GM18502 (cell line): ENCODE results near the gene ABHD2.
"Not testable (repeated sequence)": the region's sequence is repeated elsewhere in the genome, so short reads cannot be mapped to it uniquely, and the experiment has no call there.

Experiments used
- ATAC-seq: cut with Tn5 transposase; IDR thresholded peaks from one replicate; pipeline ENCODE4 v1.9.1; 2021; ENCODE audit warnings: mild to moderate bottlenecking; ENCODE audit not compliant: unreplicated experiment, poor library complexity

Gene ABHD2

GRCh38 chr15:89117790-89118189 is 29.5 kb downstream of the ABHD2 start:
- ATAC-seq: no peak

DNA sequence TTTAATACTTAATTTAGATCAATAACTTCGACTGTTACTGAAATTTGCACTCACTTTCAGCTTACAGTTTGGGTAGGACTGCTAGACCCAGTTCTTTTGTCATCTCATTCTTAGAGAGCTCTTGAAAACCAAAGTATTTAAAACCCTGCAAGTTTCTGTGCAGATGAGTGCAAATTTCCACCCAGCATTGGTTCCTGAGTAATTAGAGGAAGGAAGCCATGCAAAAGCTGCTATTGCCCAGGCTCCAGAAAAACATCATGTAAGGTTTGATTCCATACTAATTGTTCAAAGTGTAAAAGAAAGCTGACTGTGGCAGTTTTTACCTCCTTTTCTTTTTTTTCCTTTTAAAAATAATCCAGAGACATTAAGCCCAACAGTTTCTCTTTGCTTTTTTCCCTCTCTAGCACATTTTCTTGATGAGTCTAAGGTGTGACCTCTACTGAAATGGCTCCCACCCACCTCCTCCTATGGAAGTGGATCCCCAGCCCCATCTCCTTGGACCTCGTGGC is 30.3 kb downstream of the ABHD2 start:
- ATAC-seq: no peak

DNA sequence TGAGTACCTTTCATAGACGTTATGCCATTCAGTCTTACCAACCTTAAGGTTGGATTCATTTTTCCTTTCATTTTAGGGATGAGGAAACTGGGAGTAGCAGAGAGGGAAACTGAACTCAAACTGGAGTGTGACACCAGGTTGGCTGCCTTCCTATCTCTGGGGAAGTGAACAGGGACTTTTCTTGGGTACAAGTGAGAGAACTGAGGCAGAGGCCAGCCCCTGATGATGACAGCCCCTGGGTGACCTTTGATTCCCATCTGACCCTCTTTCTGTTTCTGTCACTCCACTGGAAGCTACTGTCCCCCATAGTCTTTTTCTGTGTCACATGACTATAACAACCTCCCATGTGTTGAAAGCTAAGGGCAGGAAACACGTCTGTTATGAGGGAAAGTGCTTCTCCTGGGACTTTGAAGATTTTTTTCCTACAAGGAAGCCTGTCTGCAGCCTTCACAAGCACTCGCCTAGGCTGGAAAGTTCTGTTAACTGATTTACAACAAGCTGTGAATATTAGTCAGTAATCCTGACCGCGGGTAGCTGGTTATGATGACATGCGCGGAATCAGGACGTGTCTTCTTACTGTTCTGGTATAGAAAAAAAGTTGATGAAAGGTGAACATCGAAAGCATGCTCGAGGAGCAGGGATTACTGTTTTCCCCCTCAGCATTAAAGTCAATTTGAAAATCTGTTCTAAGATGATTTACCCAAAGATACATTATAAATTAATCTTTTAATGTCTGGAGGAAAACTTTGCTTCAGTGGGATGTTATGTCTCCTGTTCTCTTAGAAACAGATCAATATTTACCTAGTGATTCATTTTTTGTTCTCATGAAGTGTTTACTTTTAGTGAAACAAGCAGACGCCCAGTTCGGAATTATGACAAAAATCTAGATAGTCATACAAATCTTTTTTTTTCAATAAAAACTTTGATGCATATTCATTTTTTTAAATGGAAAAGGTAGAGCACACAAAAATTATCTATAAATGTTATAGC is 31.5 kb downstream of the ABHD2 start:
- no peak for ATAC-seq

DNA sequence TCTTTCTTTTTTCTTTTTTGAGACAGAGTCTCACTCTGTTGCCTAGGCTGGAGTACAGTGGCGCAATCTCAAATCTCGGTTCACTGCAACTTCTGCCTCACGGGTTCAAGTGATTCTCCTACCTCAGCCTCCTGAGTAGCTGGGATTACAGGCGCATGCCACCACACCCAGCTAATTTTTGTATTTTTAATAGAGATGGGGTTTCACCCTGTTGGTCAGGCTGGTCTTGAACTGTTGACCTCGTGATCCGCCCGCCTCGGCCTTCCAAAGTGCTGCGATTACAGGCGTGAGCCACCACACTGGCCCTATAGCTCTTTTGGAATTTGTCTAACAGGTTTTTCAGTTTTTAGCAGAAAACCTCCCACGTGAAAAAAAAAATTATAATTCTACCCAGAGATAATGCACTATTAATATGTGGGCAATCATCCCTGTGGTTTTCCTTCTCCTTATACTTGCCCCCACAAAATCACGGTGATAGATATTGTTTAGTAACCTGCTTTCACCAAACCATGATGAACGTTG is 32.3 kb downstream of the ABHD2 start:
- ATAC-seq: not testable (repeated sequence)

- ATAC-seq: no peak
Measured at GRCh38 chr15:89121414-89121813, 33.2 kb downstream of the ABHD2 start.

DNA sequence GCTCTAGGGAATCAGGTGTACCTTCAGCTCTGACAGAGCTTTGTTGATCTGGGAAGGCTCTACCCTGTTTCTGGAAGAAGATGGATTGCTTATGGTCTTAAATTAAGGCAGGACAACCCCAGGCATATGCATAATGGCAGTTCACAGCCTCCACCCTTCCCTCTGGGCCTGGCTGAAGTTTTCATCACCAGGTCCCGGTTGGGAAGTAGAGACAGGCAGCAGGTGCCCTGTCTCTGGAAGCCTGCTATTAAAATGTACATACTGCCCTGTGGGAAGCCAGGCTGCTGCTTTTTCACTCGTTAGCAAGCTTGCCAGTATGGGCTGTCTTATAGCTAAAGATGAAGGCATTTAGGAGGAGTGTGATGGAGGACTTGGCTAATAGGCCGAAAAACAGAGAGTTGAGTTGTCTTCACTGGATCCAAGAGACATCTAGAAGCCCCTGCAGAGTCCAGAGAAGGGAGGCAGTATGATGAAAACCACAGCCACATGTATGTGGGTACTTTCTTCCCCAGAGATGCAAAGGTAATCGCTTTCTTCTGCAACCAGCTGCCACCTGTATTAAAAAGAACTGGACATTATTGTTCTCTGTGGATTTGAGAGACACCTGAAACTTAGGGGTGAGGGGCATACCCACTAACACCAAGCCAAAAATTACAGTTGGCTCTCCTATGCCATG is 34.4 kb downstream of the ABHD2 start:
- no peak for ATAC-seq

- ATAC-seq: no peak
Measured at GRCh38 chr15:89123181-89123525, 34.9 kb downstream of the ABHD2 start.

DNA sequence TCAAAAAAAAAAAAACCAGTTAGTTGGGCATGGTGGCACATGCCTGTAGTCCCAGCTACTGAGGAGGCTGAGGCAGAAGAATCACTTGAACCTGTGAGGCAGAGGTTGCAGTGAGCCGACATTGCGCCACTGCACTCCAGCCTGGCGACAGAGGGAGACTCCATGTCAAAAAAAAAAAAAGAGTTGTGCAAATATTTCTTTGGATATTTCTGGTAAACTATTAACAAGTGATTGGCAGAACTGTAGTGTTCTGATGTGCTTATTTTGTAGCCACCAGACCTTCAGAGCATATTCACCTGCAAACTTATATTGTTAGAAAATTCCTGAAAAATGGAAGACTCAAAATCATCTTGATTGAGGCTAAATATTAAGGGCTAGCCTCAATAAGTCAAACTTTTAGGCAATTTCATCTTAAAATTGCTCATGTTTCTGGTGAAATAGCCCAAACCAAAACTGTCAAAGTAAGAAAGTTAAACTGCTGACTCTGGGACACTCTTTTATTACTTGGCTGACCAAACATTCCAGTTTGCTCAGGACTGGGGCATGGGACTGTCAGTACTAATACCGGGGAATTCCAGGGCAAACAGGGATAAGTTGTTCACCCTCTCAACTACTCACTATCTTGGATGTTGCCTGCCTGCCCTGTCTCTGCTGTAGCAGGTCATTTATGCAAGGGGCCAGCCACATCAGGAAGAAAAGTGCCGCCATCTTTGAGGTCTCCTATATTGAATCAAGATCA is 37.0 kb downstream of the ABHD2 start:
- ATAC-seq: no peak

DNA sequence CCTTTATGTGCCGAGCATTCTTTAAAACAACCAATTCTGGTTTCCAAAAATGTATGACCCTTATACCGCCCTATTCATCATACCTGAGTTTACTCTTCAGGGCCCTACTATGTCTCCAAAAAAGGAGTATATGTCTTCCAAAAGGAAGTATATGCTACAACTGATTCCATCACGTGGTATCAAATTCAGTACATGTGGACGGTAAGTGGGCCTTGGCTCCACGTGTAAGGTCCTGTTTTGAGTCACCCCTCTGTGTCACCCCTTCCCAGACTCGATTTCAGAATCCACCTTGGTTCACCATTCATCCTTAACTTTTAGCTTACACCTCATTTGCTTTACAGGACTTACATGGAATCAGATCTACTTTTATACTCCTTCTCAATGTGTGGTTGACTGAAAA is 37.8 kb downstream of the ABHD2 start:
- ATAC-seq: no peak

DNA sequence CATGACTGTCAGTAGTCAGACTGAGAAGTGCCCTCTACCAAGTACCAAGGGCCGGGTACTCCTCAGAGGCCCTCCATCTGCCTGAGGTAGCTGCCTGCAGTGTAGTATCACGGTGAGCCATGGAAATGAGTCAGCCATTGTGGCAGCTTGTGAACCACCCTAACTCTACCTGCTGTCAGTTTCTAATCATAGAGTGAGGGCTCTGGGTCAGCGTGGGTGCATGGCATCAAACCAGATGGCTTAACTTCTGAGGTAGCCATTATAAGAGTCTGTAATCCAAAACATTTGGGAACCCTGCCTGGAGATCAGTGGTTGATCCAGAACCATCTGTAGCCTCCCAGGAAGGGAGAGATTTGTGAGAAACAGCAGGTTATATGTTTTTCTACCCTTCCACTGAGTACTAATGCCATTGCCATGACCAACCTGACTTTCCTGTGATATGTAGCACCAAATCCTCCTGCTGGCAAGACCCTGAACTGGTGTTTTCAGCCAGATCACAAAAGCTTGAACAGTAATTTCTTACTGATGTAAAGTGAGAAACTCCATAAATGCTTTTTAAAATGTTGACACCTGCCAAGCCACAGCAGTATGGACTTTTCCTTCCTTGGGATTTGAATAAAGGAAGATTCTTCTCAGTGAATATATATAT is 38.9 kb downstream of the ABHD2 start:
- ATAC-seq: no peak

DNA sequence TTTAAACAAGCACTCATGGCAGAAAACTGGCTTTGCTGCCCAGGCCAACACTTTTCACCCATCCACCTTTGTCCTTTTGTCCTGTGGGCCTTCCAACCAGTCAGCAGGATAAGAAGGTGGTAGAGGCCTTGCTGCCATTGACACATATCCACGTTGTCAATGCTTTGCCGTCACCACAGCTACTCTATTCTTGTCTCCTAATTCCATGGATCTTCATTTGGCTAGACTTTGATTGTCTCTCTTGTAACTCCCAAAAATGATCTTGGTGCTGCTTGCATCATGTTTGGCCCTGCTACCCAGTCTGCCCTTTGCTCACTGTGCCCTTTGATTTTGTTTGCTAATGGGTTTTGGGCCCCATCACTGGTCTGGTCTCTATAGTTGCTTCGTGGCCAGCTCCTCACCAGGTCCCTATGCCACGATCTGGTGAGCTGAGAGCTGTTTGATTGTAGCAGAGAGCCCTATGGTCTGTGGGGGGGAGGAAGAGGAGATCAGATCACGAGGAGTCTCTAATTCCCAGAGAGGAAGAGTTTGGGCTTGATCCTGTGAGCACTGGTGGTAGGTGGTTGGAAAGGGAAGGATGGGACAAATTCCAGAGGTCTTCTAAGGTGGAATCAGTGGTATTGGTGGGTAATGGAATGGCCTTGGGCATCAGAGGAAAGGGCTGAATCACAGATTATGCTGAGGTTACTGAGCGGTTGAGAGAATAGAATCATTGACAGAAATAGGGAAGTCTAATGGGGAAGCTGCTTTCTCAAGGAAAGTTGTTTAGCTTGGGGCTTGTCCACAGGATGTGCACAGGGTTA is 40.3 kb downstream of the ABHD2 start:
- no peak for ATAC-seq

GRCh38 chr15:89129123-89129815 is 41.0 kb downstream of the ABHD2 start:
- peak; percentile 58 for ATAC-seq

DNA sequence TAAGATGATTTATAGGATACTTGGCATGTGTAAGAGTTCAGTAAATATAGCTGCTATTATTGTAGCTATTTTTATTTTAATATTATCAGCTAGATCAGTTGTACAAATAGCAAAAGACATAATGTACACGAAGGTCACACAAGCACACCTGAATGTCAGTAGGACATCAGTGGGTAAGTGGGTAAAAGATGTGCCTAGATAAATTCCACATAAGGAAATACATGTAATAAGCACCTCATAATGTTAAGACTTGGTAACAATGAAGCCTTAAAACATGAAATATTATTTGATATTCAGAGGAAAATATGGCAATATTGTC is 41.5 kb downstream of the ABHD2 start:
- ATAC-seq: no peak

GRCh38 chr15:89130201-89130600 is 41.9 kb downstream of the ABHD2 start:
- ATAC-seq: peak; percentile 86

DNA sequence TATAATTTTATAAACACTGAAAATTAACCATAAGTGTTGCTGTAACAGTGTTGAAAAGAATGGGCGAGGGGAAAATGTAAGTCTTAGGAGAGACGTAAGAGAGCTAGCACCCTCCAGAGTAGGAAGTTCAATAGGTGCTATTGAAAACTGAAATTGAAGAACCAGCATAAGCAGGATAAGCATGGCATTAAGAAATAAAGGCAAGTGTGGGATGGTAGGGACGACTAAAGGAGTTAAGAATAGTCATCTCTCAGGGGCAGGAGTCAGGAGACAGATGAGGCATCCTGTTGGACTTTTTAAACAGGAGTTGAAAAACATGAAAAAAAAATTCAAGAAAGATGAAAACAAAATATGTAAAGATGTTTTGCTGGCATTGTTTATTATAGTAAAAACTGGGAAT is 43.5 kb downstream of the ABHD2 start:
- no peak for ATAC-seq

DNA sequence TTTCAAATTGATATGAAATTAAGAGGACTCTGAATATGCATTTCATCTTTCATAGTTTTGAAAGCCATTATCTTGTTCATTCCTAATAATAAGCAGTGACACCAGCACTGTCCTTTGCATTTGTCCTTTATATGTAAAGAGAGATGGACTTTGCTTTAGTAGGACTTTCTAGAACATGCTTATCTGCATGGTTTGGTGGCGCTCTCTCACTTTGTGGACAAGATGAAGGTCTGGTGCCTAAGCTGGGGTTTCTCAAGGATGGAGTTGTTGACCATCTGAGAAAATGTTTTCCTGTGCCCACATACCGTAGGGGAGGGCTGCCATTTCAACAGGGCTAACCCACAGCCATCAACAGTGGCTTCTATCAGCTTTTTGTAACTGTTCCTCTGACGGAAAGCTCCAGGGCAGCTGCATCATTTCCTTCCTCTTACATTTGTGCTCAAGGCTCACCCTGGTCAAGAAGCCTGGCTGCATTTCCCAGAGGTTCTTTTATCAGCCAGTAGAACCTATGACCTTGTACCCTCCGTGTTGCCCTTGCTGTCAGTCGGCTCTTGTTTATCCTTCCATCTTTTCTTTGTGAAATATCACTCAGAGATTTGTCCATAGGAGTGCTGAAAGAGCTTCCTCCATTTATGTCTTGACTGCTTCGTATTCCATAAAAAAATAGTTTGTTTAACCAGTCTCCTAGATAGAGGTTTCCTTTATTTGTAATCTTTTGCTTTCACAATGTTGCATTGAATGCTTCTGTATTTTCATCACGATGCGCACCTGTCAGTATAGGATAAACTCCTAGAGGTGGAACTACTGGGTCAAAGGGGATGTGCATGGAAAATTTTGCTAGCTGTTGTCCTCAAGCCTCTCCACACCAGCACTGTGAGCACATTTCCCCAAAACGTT is 44.6 kb downstream of the ABHD2 start:
- ATAC-seq: no peak

GRCh38 chr15:89135387-89136077 is 47.3 kb downstream of the ABHD2 start:
- not testable (repeated sequence) for ATAC-seq
